Esophagus muscularis mucosa (tissue), 3 donors: ENCODE data around the gene DDRGK1.

Source experiments
- EP300 ChIP-seq: sonication (generic); formaldehyde crosslinking; IDR thresholded peaks from one replicate; pipeline ENCODE4 v1.6.1; 2017; ENCODE audit warnings: antibody characterized with exemption
- TF ChIP-seq, protein P1 (sequence below), 3 experiments: fragments of 200-600 bp in 2 of 3; fragments of 450-650 bp in 1 of 3; sonication (generic) in 2 of 3; IDR thresholded peaks; one replicate each; pipeline ENCODE4 v1.5.1; 2017 to 2019; ENCODE audit warnings: antibody characterized with exemption in 3 of 3, mild to moderate bottlenecking in 2 of 3, moderate library complexity in 1 of 3

DNA sequence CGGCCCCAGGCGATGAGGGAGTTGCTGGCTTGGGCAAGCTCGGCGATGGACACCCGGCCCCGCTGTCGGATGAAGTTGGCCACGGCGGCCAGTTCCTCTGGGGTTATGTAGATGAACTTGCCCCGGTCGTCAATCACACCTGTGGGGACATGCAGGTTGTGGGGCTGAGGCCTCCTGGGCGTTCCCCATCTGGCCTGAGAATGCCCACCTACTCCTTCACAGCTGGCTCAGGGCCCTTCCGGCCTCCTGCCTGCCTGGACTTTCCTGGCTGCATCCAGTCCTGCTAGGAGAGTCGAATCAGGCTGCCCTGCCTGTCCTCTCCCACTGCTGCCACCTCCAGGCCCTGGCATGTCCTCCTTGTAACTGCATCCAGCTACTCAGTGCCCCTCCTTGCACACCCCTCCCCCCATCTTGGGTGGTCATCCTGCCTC lies 13.8 kb downstream of the DDRGK1 start:
- no peak for TF ChIP-seq EP300
- TF ChIP-seq, protein P1, sequence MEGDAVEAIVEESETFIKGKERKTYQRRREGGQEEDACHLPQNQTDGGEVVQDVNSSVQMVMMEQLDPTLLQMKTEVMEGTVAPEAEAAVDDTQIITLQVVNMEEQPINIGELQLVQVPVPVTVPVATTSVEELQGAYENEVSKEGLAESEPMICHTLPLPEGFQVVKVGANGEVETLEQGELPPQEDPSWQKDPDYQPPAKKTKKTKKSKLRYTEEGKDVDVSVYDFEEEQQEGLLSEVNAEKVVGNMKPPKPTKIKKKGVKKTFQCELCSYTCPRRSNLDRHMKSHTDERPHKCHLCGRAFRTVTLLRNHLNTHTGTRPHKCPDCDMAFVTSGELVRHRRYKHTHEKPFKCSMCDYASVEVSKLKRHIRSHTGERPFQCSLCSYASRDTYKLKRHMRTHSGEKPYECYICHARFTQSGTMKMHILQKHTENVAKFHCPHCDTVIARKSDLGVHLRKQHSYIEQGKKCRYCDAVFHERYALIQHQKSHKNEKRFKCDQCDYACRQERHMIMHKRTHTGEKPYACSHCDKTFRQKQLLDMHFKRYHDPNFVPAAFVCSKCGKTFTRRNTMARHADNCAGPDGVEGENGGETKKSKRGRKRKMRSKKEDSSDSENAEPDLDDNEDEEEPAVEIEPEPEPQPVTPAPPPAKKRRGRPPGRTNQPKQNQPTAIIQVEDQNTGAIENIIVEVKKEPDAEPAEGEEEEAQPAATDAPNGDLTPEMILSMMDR (IDR thresholded peaks at IDR 0.05): no peak
